GM18508 (cell line): ENCODE measurements around the gene IGSF23.

ENCODE experiments used
- ATAC-seq: cut with Tn5 transposase; IDR thresholded peaks from one replicate; pipeline ENCODE4 v1.9.1; 2021; ENCODE audit warnings: moderate number of reproducible peaks; ENCODE audit not compliant: insufficient read depth, unreplicated experiment

Gene IGSF23

DNA sequence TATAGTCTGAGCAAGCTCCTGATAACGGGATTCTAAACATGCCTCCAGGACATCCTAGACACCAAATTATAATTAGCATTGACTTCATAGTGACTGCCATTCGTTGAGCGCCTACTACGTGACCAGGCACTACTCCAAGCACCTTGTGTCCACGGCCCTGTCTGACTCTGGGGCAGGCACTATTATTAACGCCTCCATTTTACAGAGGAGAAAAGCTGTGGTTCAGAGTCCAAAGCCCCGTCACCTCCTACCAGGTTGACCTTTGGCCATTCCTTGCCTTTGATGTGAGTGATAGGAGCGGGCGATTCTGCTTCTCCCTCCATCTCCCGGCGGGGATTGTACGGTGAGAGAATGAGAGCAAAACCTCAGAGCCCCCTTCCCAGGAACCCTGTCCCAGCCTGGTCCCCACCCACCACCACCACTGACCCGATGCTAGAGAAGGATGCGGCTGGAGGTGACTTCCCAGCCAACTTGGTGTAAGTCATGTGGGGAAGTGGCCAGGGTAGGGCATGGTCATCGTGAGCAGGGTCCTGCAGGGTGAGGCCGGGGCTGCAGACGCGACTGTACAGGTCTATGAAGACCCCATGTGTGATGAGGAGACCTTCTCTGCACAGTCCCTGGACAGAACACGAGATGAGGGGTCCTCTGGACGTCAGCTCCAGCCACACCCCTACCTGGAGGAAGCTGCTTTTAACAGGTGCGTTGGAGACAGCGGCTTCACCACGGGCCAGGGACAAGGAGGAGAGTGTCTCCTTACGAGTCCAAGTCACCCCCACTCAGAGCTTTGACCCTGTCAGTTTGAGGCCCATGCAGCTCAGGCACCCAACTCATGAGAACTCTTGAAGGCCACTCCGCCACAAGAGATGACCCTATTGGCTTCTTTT, at the start of gene IGSF23:
TSS of gene IGSF23 (plus strand) at position 269 of the 884 bp plus-strand sequence. CDS start at position 352, 83 bp downstream.
- ATAC-seq = no peak

- ATAC-seq = no peak
These were observed 46.4 kb upstream of the IGSF23 start for GRCh38 chr19:44566984-44567383.

- ATAC-seq = no peak
These were observed 45.6 kb upstream of the IGSF23 start for GRCh38 chr19:44567745-44568144.

DNA sequence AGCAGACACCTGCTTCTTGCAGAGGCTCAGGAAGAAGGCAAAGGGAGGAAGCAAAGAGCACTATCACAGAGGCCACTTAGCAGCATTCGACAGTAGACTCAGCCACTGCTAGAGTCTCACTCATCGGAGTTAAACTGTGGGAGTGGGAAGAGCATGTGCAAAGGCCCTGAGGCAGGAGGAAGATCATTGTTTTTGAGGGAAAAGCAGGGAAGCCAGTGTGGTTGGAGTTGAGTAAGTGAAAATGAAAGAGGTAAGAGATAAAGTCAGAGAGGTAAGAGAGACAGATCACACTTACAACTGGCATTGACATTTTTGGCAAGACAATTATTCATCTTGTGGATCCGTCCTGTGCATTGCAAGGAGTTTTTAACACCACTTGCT, 42.8 kb upstream of the IGSF23 start:
- ATAC-seq = no peak

DNA sequence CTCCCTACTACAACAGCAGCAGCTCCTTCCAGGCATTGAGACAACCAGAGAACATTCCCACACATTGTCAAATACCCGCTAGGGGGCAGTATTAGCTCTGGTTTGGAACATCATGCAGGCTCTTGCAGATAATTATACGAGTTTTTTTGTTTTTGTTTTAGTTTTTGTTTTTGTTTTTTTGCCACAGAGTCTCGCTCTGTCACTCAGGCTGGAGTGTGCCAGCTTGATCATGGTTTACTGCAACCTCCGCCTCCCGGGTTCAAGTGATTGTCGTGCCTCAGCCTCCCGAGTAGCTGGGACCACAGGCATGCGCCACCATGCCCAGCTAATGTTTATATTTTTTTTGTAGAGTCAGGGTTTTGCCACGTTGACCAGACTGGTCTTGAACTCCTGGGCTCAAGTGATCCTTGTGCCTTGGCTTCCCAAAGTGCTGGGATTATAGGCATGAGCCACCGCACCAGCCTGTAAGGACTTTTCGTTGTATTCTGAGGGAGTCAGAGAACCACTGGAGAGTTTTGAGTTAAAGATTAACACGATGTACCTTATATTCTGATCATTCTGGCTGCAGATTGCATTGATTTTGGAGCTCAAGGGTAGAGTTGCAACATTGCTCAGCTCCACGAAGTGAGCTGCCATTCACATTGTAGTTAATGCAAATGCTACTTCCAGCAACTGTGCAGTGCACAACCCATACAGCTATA, 42.2 kb upstream of the IGSF23 start:
- ATAC-seq = no peak

DNA sequence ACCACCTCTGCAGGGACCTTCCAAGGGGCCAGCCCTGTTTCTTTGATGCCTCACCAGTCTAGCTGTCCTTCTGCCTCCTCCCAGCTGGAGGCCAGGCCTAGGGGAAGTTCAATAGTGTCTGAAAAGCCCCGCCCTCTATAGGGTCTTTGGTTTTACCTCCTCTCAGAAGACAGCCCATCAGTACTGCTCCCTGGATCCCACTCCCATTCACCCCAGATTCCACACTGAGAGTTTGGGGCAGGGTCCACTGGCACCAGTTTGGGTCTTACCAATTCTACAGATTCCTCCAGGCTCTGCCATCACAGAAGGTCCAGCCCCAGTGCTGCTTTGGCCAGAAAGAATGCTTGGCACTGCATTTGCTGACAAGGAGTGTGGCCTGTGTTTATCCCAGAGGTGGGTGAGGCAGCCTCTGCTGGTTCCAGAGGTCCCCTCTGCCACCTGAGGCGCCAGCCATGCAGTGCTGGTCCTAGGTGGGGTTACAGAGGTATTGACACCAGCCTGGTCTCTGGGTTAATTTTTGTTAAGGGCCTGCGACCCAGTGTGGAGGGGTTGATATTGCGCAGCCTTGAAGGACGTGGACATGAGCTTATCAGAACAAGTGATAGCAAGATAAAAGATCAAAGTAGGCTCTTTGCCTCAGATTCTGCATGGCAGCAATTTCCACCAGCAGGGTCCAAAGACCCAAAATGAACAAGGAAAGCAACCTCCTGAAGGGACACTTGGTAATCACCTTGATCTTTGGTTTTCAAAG, 41.4 kb upstream of the IGSF23 start:
- ATAC-seq = no peak

DNA sequence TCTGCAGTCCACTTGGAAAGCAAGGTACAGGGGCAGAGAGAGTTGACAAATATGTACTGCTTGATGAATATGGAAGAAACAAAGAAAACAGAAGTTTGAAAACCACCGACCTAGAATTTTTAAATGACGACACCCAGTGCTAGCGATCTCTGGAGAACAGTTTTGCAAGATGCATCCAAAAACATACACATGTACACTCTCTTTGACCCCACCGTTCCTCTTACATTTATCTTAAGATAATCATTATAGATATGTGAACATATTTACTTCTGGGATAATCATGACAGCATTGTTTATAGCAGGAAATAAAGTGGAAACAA, 40.8 kb upstream of the IGSF23 start:
- ATAC-seq = no peak

DNA sequence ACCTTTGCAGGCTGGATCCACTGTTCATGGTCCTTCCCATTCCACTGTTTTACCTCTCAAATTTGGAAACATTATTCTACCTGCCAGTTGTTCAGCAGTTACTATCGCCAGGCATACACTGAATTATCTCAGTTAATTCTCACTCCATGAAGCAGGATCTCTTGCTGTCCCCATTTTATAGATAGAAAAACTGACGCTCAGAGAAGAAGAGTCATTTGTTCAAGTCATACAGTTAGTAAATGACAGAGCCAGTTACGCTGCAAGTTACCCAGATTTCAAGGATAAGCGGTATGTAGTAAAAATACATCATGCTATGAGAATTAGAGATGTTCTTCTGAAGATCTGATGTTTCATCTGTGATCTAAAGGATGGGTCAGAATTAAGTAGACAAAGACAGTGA, 40.2 kb upstream of the IGSF23 start:
- no peak for ATAC-seq

- ATAC-seq = no peak
These were observed 39.7 kb upstream of the IGSF23 start for GRCh38 chr19:44573627-44574026.

- ATAC-seq = no peak
These were observed 39.0 kb upstream of the IGSF23 start for GRCh38 chr19:44574186-44574950.

DNA sequence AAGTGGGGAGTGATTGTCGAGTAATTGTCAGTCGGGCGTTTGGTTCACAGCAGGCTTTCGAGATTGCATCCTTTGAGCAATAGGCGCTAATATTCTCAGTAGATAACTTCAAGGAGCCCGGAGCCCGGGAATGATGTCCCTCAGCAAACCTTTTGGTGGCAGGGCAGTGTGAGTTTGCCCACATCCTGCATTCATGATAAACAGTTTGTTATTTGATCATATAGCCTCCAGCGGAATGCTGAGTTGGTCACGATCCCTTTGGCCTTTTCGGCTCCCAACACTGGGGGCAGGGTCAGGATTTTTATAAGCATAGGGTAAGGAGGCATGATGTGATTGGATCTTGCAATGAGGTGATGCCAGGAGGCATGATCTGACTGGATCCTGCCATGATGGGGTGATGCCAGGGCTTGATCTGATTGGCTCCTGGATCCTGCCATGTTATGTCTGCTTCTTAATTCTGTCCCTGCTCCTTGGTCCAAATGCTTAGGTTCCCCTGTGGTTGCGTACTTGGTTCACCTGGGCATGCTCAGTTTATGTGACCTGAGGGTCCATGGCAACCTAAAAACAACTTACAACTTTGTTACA, 38.2 kb upstream of the IGSF23 start:
- ATAC-seq = no peak

DNA sequence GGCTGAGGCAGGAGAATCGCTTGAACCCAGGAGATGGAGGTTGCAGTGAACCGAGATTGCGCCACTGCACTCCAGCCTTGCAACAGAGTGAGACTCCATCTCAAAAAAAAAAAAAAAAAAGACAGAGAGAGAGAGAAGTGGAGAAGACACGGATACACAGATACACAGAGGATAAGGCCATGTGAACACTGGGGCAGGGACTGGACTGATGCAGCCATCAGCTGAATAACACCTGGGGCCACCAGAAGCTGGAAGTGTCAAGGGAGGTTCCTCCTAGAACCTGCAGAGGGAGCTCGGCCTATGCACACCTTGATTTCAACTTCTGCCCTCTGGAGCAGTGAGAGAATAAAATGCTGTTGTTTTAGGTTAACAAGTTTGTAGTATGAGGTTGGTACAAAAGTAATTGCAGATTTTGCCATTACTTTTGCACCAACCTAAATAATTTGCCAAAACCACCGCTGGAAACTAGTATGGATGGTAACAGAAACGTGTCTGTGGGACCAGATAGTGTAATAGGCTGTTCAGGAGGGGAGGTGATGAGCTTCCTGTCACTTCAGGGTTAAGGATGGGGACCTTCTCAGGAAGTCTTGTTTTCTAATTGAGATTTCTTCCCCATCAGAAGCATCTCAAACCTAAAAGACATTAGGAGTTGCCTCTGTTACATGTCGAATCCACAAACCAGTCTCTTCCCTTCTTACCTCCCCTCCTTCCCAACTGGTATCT, 36.4 kb upstream of the IGSF23 start:
- no peak for ATAC-seq

DNA sequence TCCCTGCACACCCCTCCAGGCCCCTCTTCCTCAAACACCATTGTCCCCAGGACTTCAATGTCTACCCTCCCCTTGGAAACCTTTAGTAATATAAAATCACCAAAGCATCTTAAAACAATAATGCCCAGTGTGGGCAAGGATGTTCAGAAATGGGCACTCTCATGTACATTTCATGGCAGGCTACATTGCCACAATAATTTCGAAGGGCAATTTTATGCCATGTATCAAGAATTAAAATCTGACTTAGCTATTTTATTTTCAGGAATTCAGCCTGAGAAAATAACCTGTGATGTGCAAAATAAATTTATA, 35.8 kb upstream of the IGSF23 start:
- no peak for ATAC-seq

DNA sequence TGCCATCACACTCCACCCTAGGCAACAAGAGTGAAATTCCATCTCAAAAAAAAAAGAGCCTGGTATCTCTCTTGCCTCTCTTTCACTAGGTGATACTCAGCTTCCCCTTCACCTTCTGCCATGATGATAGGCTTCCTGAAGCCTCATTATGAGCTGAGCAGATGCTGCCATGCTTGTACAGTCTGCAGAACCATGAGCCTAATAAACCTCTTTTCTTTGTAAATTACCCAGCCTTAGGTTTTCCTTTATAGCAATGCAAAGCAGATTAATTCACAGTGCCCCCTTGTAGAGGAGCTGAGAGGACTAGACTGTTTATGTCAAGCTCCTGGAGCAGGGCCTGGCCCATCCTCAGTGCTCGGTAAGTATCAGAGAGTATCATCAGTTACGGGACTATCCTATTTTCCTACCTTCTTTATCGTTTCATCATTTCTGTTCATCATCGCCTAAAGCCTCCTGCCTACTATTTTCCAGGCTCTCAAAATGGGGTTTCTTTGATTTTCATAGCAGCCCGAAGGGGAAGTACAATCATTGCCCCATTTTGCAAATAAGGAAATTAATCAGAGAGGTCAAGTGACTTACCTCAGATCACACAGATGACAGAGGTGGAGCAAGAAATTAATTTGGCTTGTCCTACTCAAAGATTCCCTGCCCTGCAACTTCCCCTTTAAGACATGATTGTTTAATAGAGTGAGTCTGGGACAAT, 33.5 kb upstream of the IGSF23 start:
- no peak for ATAC-seq

- ATAC-seq = no peak
These were observed 32.9 kb upstream of the IGSF23 start for GRCh38 chr19:44580366-44580895.

- ATAC-seq = no peak
These were observed 32.1 kb upstream of the IGSF23 start for GRCh38 chr19:44581288-44581687.

DNA sequence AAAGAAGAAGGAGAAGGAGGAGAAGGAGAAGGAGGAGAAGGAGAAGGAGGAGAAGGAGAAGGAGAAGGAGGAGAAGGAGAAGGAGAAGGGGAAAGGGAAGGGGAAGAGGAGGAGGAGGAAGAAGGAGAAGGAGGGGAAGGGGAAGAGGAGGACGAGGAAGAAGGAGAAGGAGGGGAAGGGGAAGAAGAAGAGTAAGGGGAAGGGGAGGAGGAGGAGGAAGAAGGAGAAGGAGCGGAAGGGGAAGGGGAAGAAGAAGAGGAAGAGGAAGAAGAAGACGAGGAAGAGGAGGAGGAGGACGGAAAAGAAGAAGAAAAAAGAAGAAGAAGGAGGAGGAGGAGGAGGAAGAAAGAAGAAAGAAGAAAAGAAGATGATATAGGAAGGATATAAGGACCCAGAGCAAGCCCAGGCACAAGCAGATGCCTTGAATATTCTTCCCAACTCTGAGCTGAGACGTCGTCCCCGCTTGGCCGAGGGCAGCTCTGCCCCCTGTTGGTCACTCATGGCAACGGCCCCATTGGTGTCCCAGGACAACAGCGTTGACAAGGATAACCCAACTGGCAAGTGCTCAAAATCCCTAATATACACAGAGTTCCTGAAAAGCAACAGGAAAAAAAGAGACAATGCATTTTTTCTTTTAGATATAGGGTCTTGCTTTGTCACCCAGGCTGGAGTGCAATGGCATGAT, 30.6 kb upstream of the IGSF23 start:
- ATAC-seq = no peak
